ENCODE measurements around the gene GIMAP5.

DNA sequence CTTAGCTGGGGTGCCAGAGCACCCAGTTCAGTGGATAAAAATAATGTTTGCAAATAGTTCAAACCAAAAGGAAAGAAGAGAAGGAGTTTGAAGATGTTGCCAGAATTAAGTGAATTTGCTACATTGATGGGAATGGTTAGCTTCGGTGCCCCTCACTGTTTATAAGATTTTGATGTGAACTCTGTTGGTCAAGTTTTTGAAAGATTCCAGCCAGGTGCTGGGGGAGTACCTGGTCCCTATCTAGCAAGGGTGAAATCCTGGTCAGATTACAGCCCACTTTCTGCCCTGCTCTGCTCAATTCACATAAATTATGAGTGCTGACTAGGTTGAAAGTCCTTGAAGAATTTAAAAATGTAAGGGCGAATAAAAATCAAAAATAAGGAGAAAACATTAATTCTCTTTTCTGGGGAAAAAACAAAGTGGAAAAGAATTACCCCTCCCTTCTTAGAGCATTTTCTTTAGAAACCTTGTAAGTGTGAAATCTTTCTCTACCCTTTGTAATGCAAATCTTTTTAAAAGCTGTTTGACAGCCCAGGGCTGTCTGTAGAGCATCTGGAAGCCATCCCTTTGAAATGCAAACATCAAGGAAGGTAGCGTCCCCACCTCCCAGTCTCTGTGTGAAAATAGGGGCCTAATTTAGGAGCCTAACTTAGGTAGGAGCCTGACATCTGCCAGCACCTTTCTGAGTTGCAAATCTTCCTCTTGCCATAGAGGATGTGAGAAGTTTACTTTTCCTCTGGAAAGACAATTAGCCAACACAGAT is 1.4 kb upstream of the GIMAP5 start:
- TF ChIP-seq POLR2AphosphoS5 (IDR thresholded peaks at IDR 0.05) (no peak), EZH2 (IDR thresholded peaks at IDR 0.05; ENCODE audit: borderline replicate concordance, insufficient read depth, low read length, poor library complexity, severe bottlenecking) (no peak), MXI1 (conservative IDR thresholded peaks at IDR 0.05; ENCODE audit: poor library complexity, severe bottlenecking) (no peak), TAF1 (IDR thresholded peaks at IDR 0.05; ENCODE audit: low read depth) (no peak), EP300 (conservative IDR thresholded peaks at IDR 0.05; ENCODE audit: poor library complexity, severe bottlenecking) (no peak), RAD21 (conservative IDR thresholded peaks at IDR 0.05) (no peak)
- TF ChIP-seq, protein P1, sequence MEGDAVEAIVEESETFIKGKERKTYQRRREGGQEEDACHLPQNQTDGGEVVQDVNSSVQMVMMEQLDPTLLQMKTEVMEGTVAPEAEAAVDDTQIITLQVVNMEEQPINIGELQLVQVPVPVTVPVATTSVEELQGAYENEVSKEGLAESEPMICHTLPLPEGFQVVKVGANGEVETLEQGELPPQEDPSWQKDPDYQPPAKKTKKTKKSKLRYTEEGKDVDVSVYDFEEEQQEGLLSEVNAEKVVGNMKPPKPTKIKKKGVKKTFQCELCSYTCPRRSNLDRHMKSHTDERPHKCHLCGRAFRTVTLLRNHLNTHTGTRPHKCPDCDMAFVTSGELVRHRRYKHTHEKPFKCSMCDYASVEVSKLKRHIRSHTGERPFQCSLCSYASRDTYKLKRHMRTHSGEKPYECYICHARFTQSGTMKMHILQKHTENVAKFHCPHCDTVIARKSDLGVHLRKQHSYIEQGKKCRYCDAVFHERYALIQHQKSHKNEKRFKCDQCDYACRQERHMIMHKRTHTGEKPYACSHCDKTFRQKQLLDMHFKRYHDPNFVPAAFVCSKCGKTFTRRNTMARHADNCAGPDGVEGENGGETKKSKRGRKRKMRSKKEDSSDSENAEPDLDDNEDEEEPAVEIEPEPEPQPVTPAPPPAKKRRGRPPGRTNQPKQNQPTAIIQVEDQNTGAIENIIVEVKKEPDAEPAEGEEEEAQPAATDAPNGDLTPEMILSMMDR (IDR thresholded peaks at IDR 0.05; ENCODE audit: poor library complexity, severe bottlenecking), result no peak
